Panc1 (cell line): ENCODE results near the gene ASF1B. TPM values are rescaled to one million over a fixed set of nuclear protein-coding genes. Genes with fewer than 3 reads are reported as not detected.

Source experiments
- ATAC-seq: fragments of 200-7000 bp; cut with Tn5 transposase; 2 replicates; pipeline ENCODE4 v1.9.1; 2020; ENCODE audit warnings: mild to moderate bottlenecking, moderate library complexity
- BruUV-seq: library from RNA; stranded (reverse); fragments of 400-500 nt; replicated peaks from 2 replicates; lab custom pipeline; 2021; lab: Mats Ljungman, UMichigan
- CTCF ChIA-PET: fragments of 300-600 bp; sonication (Branson Sonifier 250); formaldehyde crosslinking; loops from one replicate; lab custom pipeline; 2022; ENCODE audit warnings: antibody characterized with exemption; lab: Charles Lee
- POLR2A ChIA-PET: fragments of 300-600 bp; sonication (Branson Sonifier 250); formaldehyde crosslinking; loops from one replicate; lab custom pipeline; 2022; ENCODE audit warnings: antibody characterized with exemption; lab: Charles Lee
- DNase-seq: peaks from one replicate; pipeline ENCODE4 v3.0.0-alpha.2; 2010; ENCODE audit warnings: low read depth, low spot score
- H3K27ac ChIP-seq: 2 replicates; pipeline ENCODE4 v1.5.1; 2011; ENCODE audit warnings: mild to moderate bottlenecking, low read length, inconsistent platforms
- H3K27me3 ChIP-seq: fragments of 200-500 bp; sonication (Bioruptor generic); 2 replicates; pipeline ENCODE4 v1.6.0; 2014; ENCODE audit warnings: low read length, inconsistent platforms; ENCODE audit not compliant: control insufficient read depth, insufficient read depth
- H3K36me3 ChIP-seq: fragments of 200-500 bp; sonication (Bioruptor generic); 2 replicates; pipeline ENCODE4 v1.5.1; 2014; ENCODE audit warnings: inconsistent platforms, mild to moderate bottlenecking, low read length, moderate library complexity; ENCODE audit not compliant: control insufficient read depth, insufficient read depth
- H3K4me1 ChIP-seq: 2 replicates; pipeline ENCODE4 v1.5.1; 2011; ENCODE audit warnings: inconsistent platforms, mild to moderate bottlenecking, low read length, moderate library complexity; ENCODE audit not compliant: control insufficient read depth, insufficient read depth
- H3K4me3 ChIP-seq, 2 experiments: 2 replicates each; pipeline ENCODE4 v1.5.1; 2011 to 2012; ENCODE audit warnings: low read depth in 2 of 2, low read length in 2 of 2, mild to moderate bottlenecking in 2 of 2, inconsistent platforms in 1 of 2, moderate library complexity in 1 of 2
- H3K9me3 ChIP-seq: fragments of 200-500 bp; sonication (Bioruptor generic); 2 replicates; pipeline ENCODE4 v1.5.1; 2014; ENCODE audit warnings: low read depth, mild to moderate bottlenecking, inconsistent platforms, low read length, moderate library complexity; ENCODE audit not compliant: control insufficient read depth, insufficient read depth
- CTCF ChIP-seq: fragments of 450-650 bp; IDR thresholded peaks from 2 replicates; pipeline ENCODE4 v1.5.1; 2017; ENCODE audit warnings: mild to moderate bottlenecking
- POLR2AphosphoS5 ChIP-seq: IDR thresholded peaks from 2 replicates; pipeline ENCODE4 v1.6.1; 2012; ENCODE audit warnings: mild to moderate bottlenecking, low read depth, low read length, moderate library complexity
- REST ChIP-seq, 2 experiments: IDR thresholded peaks; 2 replicates each; pipeline ENCODE4 v1.6.1; 2011 to 2012; ENCODE audit warnings: low read depth in 2 of 2, control low read depth in 1 of 2, low read length in 1 of 2, mild to moderate bottlenecking in 1 of 2, moderate library complexity in 1 of 2; ENCODE audit not compliant: insufficient read depth in 1 of 2
- SIN3A ChIP-seq: IDR thresholded peaks from 2 replicates; pipeline ENCODE4 v1.6.1; 2012; ENCODE audit warnings: low read depth, mild to moderate bottlenecking, low read length, moderate library complexity, borderline replicate concordance; ENCODE audit not compliant: insufficient read depth
- TCF7L2 ChIP-seq: IDR thresholded peaks from 2 replicates; pipeline ENCODE4 v1.6.1; 2011; ENCODE audit warnings: mild to moderate bottlenecking, low read depth, low read length, inconsistent platforms
- in situ Hi-C: cut with HindIII; loops from 2 replicates; pipeline ENCODE4 v1.10.0; 2016; ENCODE audit warnings: low sequenced_read_pairs, low pct_unique_long_range_greater_than_20kb
- intact Hi-C: fragments of 100-400 bp; cut with micrococcal nuclease; formaldehyde crosslinking; loops from one replicate; pipeline ENCODE4 v1.10.0; 2022; ENCODE audit not compliant: unreplicated experiment
- total RNA-seq: library from RNA; stranded (reverse); gene quantifications from one replicate; pipeline ENCODE4 v1.2.1, GENCODE V29; 2021; ENCODE audit not compliant: unreplicated experiment

Gene ASF1B
- total RNA-seq, 1 experiment from 2014 or later: 35.4 TPM

- ChIA-PET CTCF (interaction anchor here (0.6 to 1.5 kb wide), 3 partner anchors 22 to 260 kb away, joined by 3 to 5 read pairs (median 4); partner anchors contain the start of gene ASF1B), POLR2A (interaction anchor here (0.6 kb wide), 1 partner anchor 216 kb away, joined by 4 read pairs; no protein-coding TSS in a partner anchor)
- no peak for DNase-seq
- in situ Hi-C loops: no loop called here
- Histone ChIP-seq H3K4me1 (peaks cover 41% of the 10 kb centered on the region), H3K27me3 (no peaks in the 10 kb centered on the region), H3K4me3 (no peak overlapping the region), H3K9me3 (no peaks in the 10 kb centered on the region), H3K27ac (no peak overlapping the region), H3K36me3 (no peaks in the 10 kb centered on the region)
- BruUV-seq: no TSS peak
- no peak for ATAC-seq
- intact Hi-C loops: no loop called here
- no peak for TF ChIP-seq CTCF
- no peak for TF ChIP-seq SIN3A
- TF ChIP-seq TCF7L2: no peak
- TF ChIP-seq POLR2AphosphoS5: no peak
These were observed 21.9 kb downstream of the ASF1B start for GRCh38 chr19:14114439-14114838.

GRCh38 chr19:14113762-14114414 lies 22.5 kb downstream of the ASF1B start:
- Histone ChIP-seq H3K27me3 (no peaks in the 10 kb centered on the region), H3K9me3 (no peaks in the 10 kb centered on the region), H3K4me1 (peaks cover 36% of the 10 kb centered on the region), H3K36me3 (no peaks in the 10 kb centered on the region), H3K27ac (peak overlapping the region; percentile 34; the same call in 1 of the 2 replicates), H3K4me3 (0 out of 4 replicates have a peak overlapping the region, but pooled peaks of 1 of the 2 experiments have one; percentile 2)
- no peak for ATAC-seq
- intact Hi-C loops: no loop called here
- no peak for DNase-seq
- CTCF ChIA-PET: interaction anchor here (0.5 to 1.5 kb wide), 4 partner anchors 9 to 259 kb away, joined by 4 to 9 read pairs (median 6); partner anchors contain the start of gene ASF1B
- BruUV-seq: no TSS peak
- TF ChIP-seq POLR2AphosphoS5 (no peak), CTCF (no peak; the same call in 1 of the 2 replicates), TCF7L2 (no peak), SIN3A (no peak), REST (IDR thresholded peaks at IDR 0.05; ENCODE audit: insufficient read depth in 1 of 2, low read depth in 2 of 2, low read length in 1 of 2) (no peak)
- in situ Hi-C loops: no loop called here
- POLR2A ChIA-PET: no interaction called here
